IMR-90 (cell line): Measurements from ENCODE around the gene PPIL6. TPM values are rescaled to one million over a fixed set of nuclear protein-coding genes. Genes with fewer than 3 reads are reported as not detected.

Source experiments
- ATAC-seq: fragments of 200-7000 bp; cut with Tn5 transposase; 2 replicates; pipeline ENCODE4 v1.9.1; 2020; ENCODE audit warnings: low read depth, mild to moderate bottlenecking, moderate library complexity
- BruUV-seq: library from RNA; stranded (reverse); fragments of 400-500 nt; replicated peaks from 2 replicates; lab custom pipeline; 2021; lab: Mats Ljungman, UMichigan
- CTCF ChIA-PET: fragments of 300-600 bp; formaldehyde crosslinking; extraction: SDS; loops from one replicate; lab custom pipeline; 2021; ENCODE audit warnings: antibody characterized with exemption; lab: Yijun Ruan, JAX
- POLR2A ChIA-PET: fragments of 300-600 bp; sonication (Branson Sonifier 250); formaldehyde crosslinking; loops from one replicate; lab custom pipeline; 2022; ENCODE audit warnings: antibody characterized with exemption; ENCODE audit not compliant: unreplicated experiment; lab: Charles Lee
- DNase-seq: peaks from one replicate; pipeline ENCODE4 v3.0.0; 2013
- H2AFZ ChIP-seq: replicated peaks from 2 replicates; pipeline ENCODE3; 2013; ENCODE audit warnings: low read length, mild to moderate bottlenecking; ENCODE audit not compliant: poor library complexity
- H2AK5ac ChIP-seq: 2 replicates; pipeline ENCODE4 v1.6.1; 2013; ENCODE audit warnings: low read depth, low read length, inconsistent platforms
- H2AK9ac ChIP-seq: replicated peaks from 2 replicates; pipeline ENCODE3; 2013; ENCODE audit warnings: mild to moderate bottlenecking, low read depth, low read length, moderate library complexity; ENCODE audit not compliant: poor library complexity
- H2BK120ac ChIP-seq: 2 replicates; pipeline ENCODE4 v1.6.1; 2013; ENCODE audit warnings: low read depth, low read length, inconsistent platforms
- H2BK15ac ChIP-seq: 3 replicates; pipeline ENCODE4 v1.6.1; 2013; ENCODE audit warnings: low read depth, low read length, inconsistent platforms
- H2BK20ac ChIP-seq: 2 replicates; pipeline ENCODE4 v1.6.1; 2013; ENCODE audit warnings: low read depth, mild to moderate bottlenecking, inconsistent platforms, low read length, moderate library complexity
- H2BK5ac ChIP-seq: 2 replicates; pipeline ENCODE4 v1.6.1; 2013; ENCODE audit warnings: mild to moderate bottlenecking, low read depth, low read length, inconsistent platforms; ENCODE audit not compliant: poor library complexity, severe bottlenecking
- H3K14ac ChIP-seq: replicated peaks from 2 replicates; pipeline ENCODE4 v1.6.1; 2013; ENCODE audit warnings: low read depth, low read length, inconsistent platforms
- H3K18ac ChIP-seq: 2 replicates; pipeline ENCODE4 v1.6.1; 2013; ENCODE audit warnings: low read depth, low read length, control low read depth
- H3K23ac ChIP-seq: 2 replicates; pipeline ENCODE4 v1.6.1; 2013; ENCODE audit warnings: low read depth, low read length, inconsistent platforms
- H3K27ac ChIP-seq: 2 replicates; pipeline ENCODE4 v1.5.1; 2013; ENCODE audit warnings: mild to moderate bottlenecking, control low read depth, low read length; ENCODE audit not compliant: insufficient read depth
- H3K27me3 ChIP-seq: 2 replicates; pipeline ENCODE4 v1.6.1; 2013; ENCODE audit warnings: low read length; ENCODE audit not compliant: control insufficient read depth, insufficient read depth
- H3K36me3 ChIP-seq: 2 replicates; pipeline ENCODE4 v1.6.1; 2013; ENCODE audit warnings: low read length, mixed read lengths; ENCODE audit not compliant: control insufficient read depth, insufficient read depth
- H3K4ac ChIP-seq: 2 replicates; pipeline ENCODE4 v1.6.1; 2013; ENCODE audit warnings: low read depth, low read length, inconsistent platforms
- H3K4me1 ChIP-seq: 2 replicates; pipeline ENCODE4 v1.6.1; 2013; ENCODE audit warnings: low read length, mixed read lengths; ENCODE audit not compliant: control insufficient read depth, insufficient read depth
- H3K4me2 ChIP-seq: 2 replicates; pipeline ENCODE4 v1.6.1; 2013; ENCODE audit warnings: low read depth, mild to moderate bottlenecking, control low read depth, low read length, moderate library complexity
- H3K4me3 ChIP-seq: 2 replicates; pipeline ENCODE4 v1.5.1; 2013; ENCODE audit warnings: low read depth, mild to moderate bottlenecking, control low read depth, low read length, moderate library complexity; ENCODE audit not compliant: insufficient read depth
- H3K56ac ChIP-seq: 2 replicates; pipeline ENCODE4 v1.6.1; 2013; ENCODE audit warnings: low read length, inconsistent platforms; ENCODE audit not compliant: insufficient read depth; ENCODE audit errors: extremely low read depth
- H3K79me1 ChIP-seq, 2 experiments: 2 replicates each; pipeline ENCODE4 v1.6.1; 2013; ENCODE audit warnings: low read length in 2 of 2, inconsistent platforms in 1 of 2, low read depth in 1 of 2
- H3K9ac ChIP-seq: 2 replicates; pipeline ENCODE4 v1.6.1; 2013; ENCODE audit warnings: low read depth, low read length, control low read depth
- H3K9me1 ChIP-seq: 2 replicates; pipeline ENCODE4 v1.6.1; 2013; ENCODE audit warnings: low read length, inconsistent platforms; ENCODE audit not compliant: insufficient read depth
- H3K9me3 ChIP-seq: 2 replicates; pipeline ENCODE4 v1.6.1; 2013; ENCODE audit warnings: low read length; ENCODE audit not compliant: control insufficient read depth, insufficient read depth
- H4K20me1 ChIP-seq: 2 replicates; pipeline ENCODE4 v1.6.1; 2013; ENCODE audit warnings: low read length, inconsistent platforms; ENCODE audit not compliant: insufficient read depth
- H4K5ac ChIP-seq: 2 replicates; pipeline ENCODE4 v1.6.1; 2013; ENCODE audit warnings: mild to moderate bottlenecking, low read depth, low read length, control low read depth
- H4K8ac ChIP-seq, 2 experiments: 2 replicates each; pipeline ENCODE4 v1.6.1; 2013; ENCODE audit warnings: low read depth in 2 of 2, low read length in 2 of 2, control low read depth in 1 of 2, inconsistent platforms in 1 of 2
- H4K91ac ChIP-seq: 2 replicates; pipeline ENCODE4 v1.6.1; 2013; ENCODE audit warnings: low read depth, low read length, inconsistent platforms; ENCODE audit not compliant: insufficient read depth
- CEBPB ChIP-seq: IDR thresholded peaks from 2 replicates; pipeline ENCODE4 v1.6.1; 2012; ENCODE audit warnings: low read depth, low read length, improper control_type of control experiment
- MAFK ChIP-seq: IDR thresholded peaks from 2 replicates; pipeline ENCODE4 v1.6.1; 2012; ENCODE audit warnings: low read depth, low read length, improper control_type of control experiment
- MXI1 ChIP-seq: IDR thresholded peaks from 2 replicates; pipeline ENCODE4 v1.6.1; 2012; ENCODE audit warnings: low read depth, mild to moderate bottlenecking, low read length, moderate library complexity, borderline replicate concordance
- RCOR1 ChIP-seq: IDR thresholded peaks from 2 replicates; pipeline ENCODE4 v1.6.1; 2012; ENCODE audit warnings: mild to moderate bottlenecking, low read length, improper control_type of control experiment; ENCODE audit not compliant: insufficient replicate concordance
- SMC3 ChIP-seq: fragments of 150-350 bp; IDR thresholded peaks from 2 replicates; pipeline ENCODE4 v1.6.1; 2016; ENCODE audit warnings: low read depth, mild to moderate bottlenecking, antibody characterized with exemption, low read length, moderate library complexity
- WGBS, 2 experiments: methylation state at CpG; one replicate each; pipeline versions ENCODE4 v1.1.5 to v1.1.7; 2013; ENCODE audit warnings: missing lambda C conversion rate in 2 of 2; ENCODE audit not compliant: insufficient read length in 1 of 2; ENCODE audit errors: extremely low coverage in 2 of 2; 5-methylcytosine and 5-hydroxymethylcytosine counted together
- dilution Hi-C: fragments of 300-500 bp; cut with HindIII; formaldehyde crosslinking; loops from one replicate; pipeline ENCODE4 v1.14.3; 2018; ENCODE audit warnings: low sequenced_read_pairs; ENCODE audit not compliant: unreplicated experiment
- in situ Hi-C: fragments of 300-500 bp; cut with MboI; formaldehyde crosslinking; loops from 3 replicates; pipeline ENCODE4 v1.14.3; 2019; ENCODE audit warnings: low sequenced_read_pairs, inconsistent platforms, mixed read lengths
- intact Hi-C: fragments of 100-400 bp; cut with micrococcal nuclease; formaldehyde crosslinking; loops from 2 replicates; pipeline ENCODE4 v1.10.0; 2022
- polyA plus RNA-seq, 3 experiments: library from polyadenylated mRNA; depleted of rRNA; stranded (reverse); fragments of >200 nt; gene quantifications; 2 replicates each; pipeline ENCODE4 v1.2.3, GENCODE V29; 2012; ENCODE audit warnings: low replicate concordance in 1 of 3
- total RNA-seq: library from RNA; depleted of rRNA; stranded (reverse); fragments of >200 nt; gene quantifications from 2 replicates; pipeline ENCODE4 v1.2.3, GENCODE V29; 2012

The PPIL6 gene
- total and polyA plus RNA-seq, 2 of the 4 experiments (the other 2 are of a cell fraction) = 0.15 to 0.18 TPM

DNA sequence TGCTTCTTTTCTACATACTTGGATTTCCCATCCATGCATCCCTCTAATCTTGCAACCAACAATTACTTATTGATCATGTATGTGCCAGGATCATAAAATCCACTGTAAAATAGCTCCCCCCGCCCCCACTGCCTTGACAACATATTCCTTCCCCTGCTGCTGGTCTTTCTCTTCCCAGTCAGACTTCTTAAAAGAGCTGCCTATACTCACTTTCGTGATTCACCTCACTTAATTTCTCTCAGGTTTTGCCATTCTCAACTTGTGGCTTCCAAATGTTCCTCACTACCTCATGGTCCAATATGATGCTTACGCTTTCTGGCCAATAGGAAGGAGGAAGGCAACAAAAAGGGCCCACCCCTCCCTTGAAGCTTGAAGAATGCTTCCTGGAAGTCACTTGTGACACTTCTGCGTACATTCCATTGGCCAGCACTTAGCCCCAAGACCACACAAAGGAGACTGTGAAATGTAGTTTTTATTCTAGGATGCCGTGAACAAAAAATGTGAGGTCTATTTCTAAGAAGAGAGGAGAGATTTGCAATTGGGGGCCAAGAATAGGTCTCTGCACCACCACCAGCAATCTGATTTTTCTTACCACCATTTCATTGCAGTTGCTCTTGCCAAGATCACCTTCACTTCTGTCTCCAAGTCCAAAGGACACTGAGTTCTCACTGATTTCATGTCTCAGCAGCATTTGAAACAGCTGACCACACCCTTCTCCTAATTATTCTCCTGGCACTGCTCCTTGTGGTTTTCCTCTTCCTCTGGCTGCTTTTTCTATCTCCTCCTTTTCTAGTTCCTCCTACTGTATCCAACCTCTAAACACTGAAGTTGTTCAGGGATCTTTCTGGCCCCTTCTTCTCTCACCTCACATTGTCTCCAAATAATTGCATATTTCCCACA is 88.9 kb downstream of the PPIL6 start:
- no peak overlapping the region for H3K4me3 ChIP-seq
- no peaks in the 10 kb centered on the region for H4K20me1 ChIP-seq
- WGBS, 2 experiments = no CpG with 5 or more reads among the region's 5 CpGs
- H2AK9ac ChIP-seq = no peak overlapping the region
- in situ Hi-C loops (no loop called here), dilution Hi-C loops (no loop called here), intact Hi-C loops (no loop called here)
- no peak overlapping the region for H2AK5ac ChIP-seq
- DNase-seq = no peak
- no peak overlapping the region for H3K4ac ChIP-seq
- H3K9ac ChIP-seq = no peak overlapping the region
- no peak overlapping the region for H3K27ac ChIP-seq
- no peak overlapping the region for H3K56ac ChIP-seq
- H3K4me1 ChIP-seq = peaks cover 4% of the 10 kb centered on the region; the same call in 1 of the 2 replicates
- H4K8ac ChIP-seq = no peak overlapping the region
- POLR2A ChIA-PET = no interaction called here
- H2BK5ac ChIP-seq = no peak overlapping the region
- H2BK20ac ChIP-seq = no peak overlapping the region
- H3K18ac ChIP-seq = no peak overlapping the region
- CTCF ChIA-PET = interaction anchor here (0.6 kb wide), 1 partner anchor 343 kb away, joined by 3 read pairs; no protein-coding TSS in a partner anchor
- no peak for TF ChIP-seq SMC3
- TF ChIP-seq CEBPB = no peak
- TF ChIP-seq RCOR1 = no peak
- TF ChIP-seq MAFK = no peak
- no peak for TF ChIP-seq MXI1
- H3K9me3 ChIP-seq = peaks cover 3% of the 10 kb centered on the region; the same call in 1 of the 2 replicates
- ATAC-seq = no peak
- no peak overlapping the region for H3K4me2 ChIP-seq
- no peak overlapping the region for H4K5ac ChIP-seq
- no peaks in the 10 kb centered on the region; the same call in 1 of the 2 replicates for H3K9me1 ChIP-seq
- H3K27me3 ChIP-seq = no peaks in the 10 kb centered on the region
- no peak overlapping the region for H2BK15ac ChIP-seq
- H3K79me1 ChIP-seq = no peaks in the 10 kb centered on the region
- no peak overlapping the region for H3K14ac ChIP-seq
- no TSS peak for BruUV-seq
- H4K91ac ChIP-seq = no peak overlapping the region
- no peak overlapping the region for H2AFZ ChIP-seq
- no peak overlapping the region for H3K23ac ChIP-seq
- H3K36me3 ChIP-seq = peaks cover 5% of the 10 kb centered on the region
- no peak overlapping the region for H2BK120ac ChIP-seq
